Upper lobe of right lung (tissue), 1 donor: ENCODE data around the gene KCTD7. TPM values are rescaled to one million over a fixed set of nuclear protein-coding genes. Genes with fewer than 3 reads are reported as not detected.
"Not testable (repeated sequence)": the region's sequence is repeated elsewhere in the genome, so short reads cannot be mapped to it uniquely, and the experiment has no call there.

Source experiments
- ATAC-seq: fragments of 200-7000 bp; cut with Tn5 transposase; one replicate; pipeline ENCODE4 v1.9.1; 2020; ENCODE audit warnings: mild to moderate bottlenecking, moderate library complexity
- DNase-seq: peaks from one replicate; pipeline ENCODE4 v3.0.0-alpha.2; 2020
- H3K27ac ChIP-seq: fragments of 200-600 bp; one replicate; pipeline ENCODE4 v1.8.0; 2022
- H3K27me3 ChIP-seq: fragments of 200-600 bp; one replicate; pipeline ENCODE4 v1.8.0; 2022; ENCODE audit warnings: mild to moderate bottlenecking
- H3K36me3 ChIP-seq: fragments of 200-600 bp; one replicate; pipeline ENCODE4 v1.8.0; 2022
- H3K4me1 ChIP-seq: fragments of 200-600 bp; one replicate; pipeline ENCODE4 v1.8.0; 2022
- H3K4me3 ChIP-seq: fragments of 200-600 bp; one replicate; pipeline ENCODE4 v1.8.0; 2022; ENCODE audit warnings: mild to moderate bottlenecking
- H3K9me3 ChIP-seq: fragments of 200-600 bp; one replicate; pipeline ENCODE4 v1.8.0; 2022
- CTCF ChIP-seq: fragments of 200-600 bp; IDR thresholded peaks from one replicate; pipeline ENCODE4 v1.8.0; 2022; ENCODE audit warnings: antibody characterized with exemption
- intact Hi-C: fragments of 100-400 bp; cut with DNase I; formaldehyde crosslinking; loops from one replicate; pipeline ENCODE4 v1.11.0; 2022
- long read RNA-seq: library from polyadenylated mRNA; unstranded; transcript quantifications from one replicate; pipeline ENCODE4 v2.0.0, GENCODE V29; 2021
- total RNA-seq: library from RNA; stranded (reverse); fragmentation: NEBNext Ultra II Directional; extraction: Animal tissue kit (Norgen Biotek cat#: 25700); gene quantifications from one replicate; pipeline ENCODE4 v1.2.1, GENCODE V29; 2021
- donor health status: DM: no; HTN: yes; CAD: no; lungs with severe emphysema.

KCTD7 gene
- 12.5 TPM for total RNA-seq
- long read RNA-seq, full-length matches to known transcripts, result 13 of 16 reads
- long read RNA-seq, partial matches to known transcripts, result 0 of 16 reads
- long read RNA-seq, other reads (novel, unspliced or antisense), result 3 of 16 reads

- ATAC-seq, result peak; percentile 96
- H3K27ac ChIP-seq, result peak within 1 kb of the TSS; percentile 96
Observed at GRCh38 chr7:66628361-66629221, at the start of gene KCTD7. Gene KCTD7, plus strand, starts transcription at chr7:66628881. Its CDS starts 184 bp downstream, at chr7:66629065.

GRCh38 chr7:66580380-66580779 lies 48.3 kb upstream of the KCTD7 start:
- H3K27ac ChIP-seq, H3K27me3 ChIP-seq, H3K4me1 ChIP-seq, DNase-seq, H3K4me3 ChIP-seq, ATAC-seq, intact Hi-C loops, H3K9me3 ChIP-seq: not testable (repeated sequence)
- peaks cover 24% of the 10 kb centered on the region for H3K36me3 ChIP-seq

More at GRCh38 chr7:66628361-66629221, at the start of gene KCTD7:
- peak within 1 kb of the TSS; percentile 71 for H3K4me3 ChIP-seq
- peaks cover 6% of the 10 kb centered on the region for H3K36me3 ChIP-seq
- no peak for TF ChIP-seq CTCF
- intact Hi-C loops, result no loop called here
- no peaks in the 10 kb centered on the region for H3K27me3 ChIP-seq
- DNase-seq, result peak; percentile 100
- H3K9me3 ChIP-seq, result no peaks in the 10 kb centered on the region
- H3K4me1 ChIP-seq, result peaks cover 33% of the 10 kb centered on the region

GRCh38 chr7:66582816-66583489 lies 45.7 kb upstream of the KCTD7 start:
- H3K4me3 ChIP-seq, H3K27me3 ChIP-seq, H3K4me1 ChIP-seq, H3K27ac ChIP-seq, DNase-seq, intact Hi-C loops, H3K9me3 ChIP-seq, ATAC-seq: not testable (repeated sequence)
- H3K36me3 ChIP-seq, result peaks cover 20% of the 10 kb centered on the region

DNA sequence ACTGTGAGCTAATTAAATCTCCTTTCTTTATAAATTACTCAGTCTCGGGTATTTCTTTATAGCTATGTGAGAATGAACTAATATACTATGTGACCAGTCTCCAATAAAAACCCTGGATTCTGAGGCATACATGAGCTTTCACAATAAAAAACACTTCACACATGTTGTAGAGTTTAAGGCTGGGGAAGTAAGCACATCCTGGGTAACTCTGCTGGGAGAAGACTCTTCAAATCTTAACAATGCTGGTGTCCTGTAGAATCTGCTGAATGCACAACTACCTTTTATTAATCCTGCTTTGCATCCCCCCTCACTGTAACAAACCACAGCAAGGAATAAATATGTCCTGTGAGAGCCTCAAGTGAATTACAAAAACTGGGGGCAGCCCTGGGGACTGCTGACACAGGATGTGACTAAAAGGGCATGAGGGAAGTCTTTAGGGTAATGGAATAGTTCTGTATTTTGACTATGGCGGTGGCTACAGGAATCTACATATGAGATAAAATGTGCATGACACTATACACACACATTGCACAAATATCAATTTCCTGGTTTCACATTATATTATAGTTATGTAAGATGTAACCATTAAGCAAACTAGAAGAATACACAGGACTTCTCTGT lies 45.1 kb upstream of the KCTD7 start:
- intact Hi-C loops, result no loop called here

GRCh38 chr7:66586181-66586580 lies 42.5 kb upstream of the KCTD7 start:
- no peak for TF ChIP-seq CTCF
- Histone ChIP-seq H3K36me3 (peaks cover 20% of the 10 kb centered on the region), H3K27ac (no peak overlapping the region), H3K4me3 (no peak overlapping the region), H3K4me1 (peaks cover 24% of the 10 kb centered on the region), H3K27me3 (no peaks in the 10 kb centered on the region), H3K9me3 (no peaks in the 10 kb centered on the region)
- no peak for DNase-seq
- ATAC-seq, result no peak
- intact Hi-C loops, result no loop called here

More for the DNA sequence above, 45.1 kb upstream of the KCTD7 start:
- Histone ChIP-seq H3K27ac (no peak overlapping the region), H3K36me3 (peaks cover 20% of the 10 kb centered on the region), H3K4me1 (no peaks in the 10 kb centered on the region), H3K27me3 (no peaks in the 10 kb centered on the region), H3K4me3 (no peak overlapping the region), H3K9me3 (no peaks in the 10 kb centered on the region)
- no peak for TF ChIP-seq CTCF
- ATAC-seq, result peak; percentile 62
- DNase-seq, result no peak

DNA sequence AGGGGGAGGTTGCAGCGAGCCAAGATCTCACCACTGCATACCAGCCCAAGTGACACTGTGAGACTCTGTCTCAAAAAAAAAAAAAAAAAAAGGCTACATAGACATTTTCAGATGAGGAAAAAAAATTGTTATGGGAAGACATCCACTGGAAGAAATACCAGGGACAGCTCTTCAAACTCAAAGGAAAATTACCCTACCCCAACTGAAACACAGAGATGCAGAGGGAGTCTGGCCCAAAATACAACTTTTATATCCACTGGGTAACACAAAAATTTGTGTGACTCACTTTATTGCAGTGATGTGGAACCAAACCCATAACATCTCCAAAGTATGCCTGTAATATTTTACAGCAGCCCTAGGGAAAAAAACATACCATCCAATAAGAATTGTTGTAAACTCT lies 40.5 kb upstream of the KCTD7 start:
- H3K36me3 ChIP-seq, intact Hi-C loops, ATAC-seq, H3K4me3 ChIP-seq, H3K27me3 ChIP-seq, DNase-seq, H3K9me3 ChIP-seq, H3K27ac ChIP-seq: not testable (repeated sequence)
- peaks cover 31% of the 10 kb centered on the region for H3K4me1 ChIP-seq

DNA sequence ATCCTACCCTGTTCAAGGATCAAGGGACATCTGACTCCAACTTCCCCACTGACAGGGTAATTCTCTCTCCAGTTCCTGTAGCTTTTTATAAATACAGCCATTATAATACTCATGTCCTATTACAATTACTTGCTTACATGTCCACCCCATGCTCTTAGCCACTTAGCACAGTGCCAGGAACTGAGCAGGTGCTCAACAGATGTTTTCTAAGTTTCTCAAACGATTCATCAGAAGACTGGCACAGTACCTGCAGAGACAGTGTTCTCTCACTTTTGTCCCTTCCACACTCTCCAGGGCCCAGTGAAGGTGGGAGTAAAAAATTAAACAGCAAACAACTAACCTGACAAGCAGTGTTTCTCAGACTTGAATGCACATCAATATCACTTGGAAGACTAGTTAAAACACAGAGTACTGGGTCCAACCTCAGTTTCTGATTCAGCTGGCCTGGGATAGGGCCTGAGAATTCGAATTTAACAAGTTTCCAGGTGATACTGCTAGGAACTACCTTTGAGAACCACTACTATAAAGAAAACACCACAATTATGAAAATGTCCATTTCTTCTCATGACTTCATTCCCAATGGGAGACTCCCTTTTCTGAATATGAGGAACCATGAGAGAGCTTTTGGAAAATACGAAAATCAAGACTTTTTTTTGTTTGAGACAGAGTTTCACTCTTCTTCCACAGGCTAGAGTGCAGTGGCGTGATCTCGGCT lies 39.7 kb upstream of the KCTD7 start:
- H3K4me3 ChIP-seq, DNase-seq, H3K9me3 ChIP-seq, ATAC-seq, H3K27me3 ChIP-seq, intact Hi-C loops, H3K27ac ChIP-seq, H3K36me3 ChIP-seq: not testable (repeated sequence)
- H3K4me1 ChIP-seq, result peaks cover 31% of the 10 kb centered on the region

GRCh38 chr7:66590302-66591057 lies 38.2 kb upstream of the KCTD7 start:
- H3K4me3 ChIP-seq, result peak overlapping the region; percentile 93
- H3K36me3 ChIP-seq, H3K9me3 ChIP-seq, DNase-seq, ATAC-seq, intact Hi-C loops, H3K27me3 ChIP-seq: not testable (repeated sequence)
- peak overlapping the region; percentile 93 for H3K27ac ChIP-seq
- peaks cover 31% of the 10 kb centered on the region for H3K4me1 ChIP-seq

GRCh38 chr7:66591058-66591798 lies 37.5 kb upstream of the KCTD7 start:
- peak; percentile 38 for ATAC-seq
- Histone ChIP-seq H3K4me1 (peaks cover 31% of the 10 kb centered on the region), H3K27ac (peak overlapping the region; percentile 93), H3K4me3 (peak overlapping the region; percentile 93)
- H3K27me3 ChIP-seq, H3K36me3 ChIP-seq, intact Hi-C loops, DNase-seq, H3K9me3 ChIP-seq: not testable (repeated sequence)
